H1 (cell line): ENCODE data around the gene CSGALNACT2. TPM values are rescaled to one million over a fixed set of nuclear protein-coding genes. Genes with fewer than 3 reads are reported as not detected.

Experiments
- CTCF ChIA-PET: fragments of 300-600 bp; sonication (Branson Sonifier 250); formaldehyde crosslinking; loops from one replicate; lab custom pipeline; 2021; ENCODE audit not compliant: partially characterized antibody; lab: Charles Lee
- POLR2A ChIA-PET: fragments of 300-600 bp; sonication (Branson Sonifier 250); formaldehyde crosslinking; loops from one replicate; lab custom pipeline; 2021; ENCODE audit warnings: inconsistent platforms; ENCODE audit not compliant: partially characterized antibody; lab: Charles Lee
- DNase-seq, 2 experiments: peaks; one replicate each; pipeline versions ENCODE4 v3.0.0 to v3.0.0-alpha.2; 2010 to 2022; ENCODE audit warnings: low spot score in 2 of 2, low read depth in 1 of 2, mixed read lengths in 1 of 2
- FAIRE-seq: peaks from 2 replicates; lab custom pipeline; 2011; peaks lifted over from hg19 to GRCh38; lab: Jason Lieb, UNC
- H2AFZ ChIP-seq: 2 replicates; pipeline ENCODE4 v1.8.1; 2012; ENCODE audit warnings: low read length, inconsistent platforms
- H2AK5ac ChIP-seq: 2 replicates; pipeline ENCODE4 v1.6.1; 2013; ENCODE audit warnings: low read depth, low read length
- H2BK120ac ChIP-seq: replicated peaks from 2 replicates; pipeline ENCODE3; 2013; ENCODE audit warnings: low read depth, low read length, inconsistent platforms
- H2BK12ac ChIP-seq: 2 replicates; pipeline ENCODE4 v1.6.1; 2013; ENCODE audit warnings: low read depth, low read length
- H2BK15ac ChIP-seq: 2 replicates; pipeline ENCODE4 v1.6.1; 2013; ENCODE audit warnings: low read length
- H2BK20ac ChIP-seq: 2 replicates; pipeline ENCODE4 v1.6.1; 2013; ENCODE audit warnings: low read length
- H2BK5ac ChIP-seq: 2 replicates; pipeline ENCODE4 v1.6.1; 2013; ENCODE audit warnings: low read depth, low read length
- H3K14ac ChIP-seq: 2 replicates; pipeline ENCODE4 v1.6.1; 2013; ENCODE audit warnings: inconsistent platforms; ENCODE audit not compliant: insufficient read length
- H3K18ac ChIP-seq: 2 replicates; pipeline ENCODE4 v1.6.1; 2013; ENCODE audit warnings: low read length; ENCODE audit errors: extremely low read depth
- H3K23ac ChIP-seq: 2 replicates; pipeline ENCODE4 v1.6.1; 2013; ENCODE audit warnings: inconsistent platforms; ENCODE audit not compliant: insufficient read length
- H3K23me2 ChIP-seq: 2 replicates; pipeline ENCODE4 v1.6.1; 2013; ENCODE audit warnings: low read depth, low read length
- H3K27ac ChIP-seq: 2 replicates; pipeline ENCODE4 v1.6.1; 2011; ENCODE audit warnings: low read depth, low read length, inconsistent platforms
- H3K27me3 ChIP-seq, 4 experiments: replicated peaks in 1 of 4; 1 replicate in 1 of 4; 2 replicates in 3 of 4; pipeline versions ENCODE4 v1.6.1 to v1.8.1; 2011 to 2013; ENCODE audit warnings: low read length in 3 of 4, mild to moderate bottlenecking in 3 of 4, inconsistent platforms in 2 of 4, mixed read lengths in 2 of 4, moderate library complexity in 1 of 4; ENCODE audit not compliant: control insufficient read depth in 3 of 4, insufficient read depth in 3 of 4; ENCODE audit errors: extremely low read depth in 1 of 4
- H3K36me3 ChIP-seq, 4 experiments: 2 replicates each; pipeline versions ENCODE4 v1.6.1 to v1.8.1; 2011 to 2013; ENCODE audit warnings: mild to moderate bottlenecking in 4 of 4, low read length in 3 of 4, moderate library complexity in 2 of 4, control low read depth in 1 of 4, inconsistent platforms in 1 of 4; ENCODE audit not compliant: insufficient read depth in 4 of 4, control insufficient read depth in 2 of 4
- H3K4ac ChIP-seq: replicated peaks from 2 replicates; pipeline ENCODE3; 2013; ENCODE audit warnings: low read length, low read depth, mixed read lengths, inconsistent platforms; ENCODE audit not compliant: insufficient read length
- H3K4me1 ChIP-seq, 4 experiments: replicated peaks in 1 of 4; 1 replicate in 1 of 4; 2 replicates in 3 of 4; pipeline versions ENCODE4 v1.6.1 to v1.8.1; 2011 to 2013; ENCODE audit warnings: low read length in 3 of 4, inconsistent platforms in 2 of 4, mixed read lengths in 1 of 4; ENCODE audit not compliant: insufficient read depth in 4 of 4, control insufficient read depth in 3 of 4
- H3K4me2 ChIP-seq, 2 experiments: 2 replicates each; pipeline versions ENCODE4 v1.6.1 to v1.8.1; 2011 to 2013; ENCODE audit warnings: low read depth in 2 of 2, low read length in 2 of 2, control low read depth in 1 of 2, inconsistent platforms in 1 of 2, mild to moderate bottlenecking in 1 of 2; ENCODE audit not compliant: insufficient read depth in 1 of 2
- H3K4me3 ChIP-seq, 4 experiments: fragments of 200-600, 300-600 bp in 1 of 4; sonication (generic), shearing (Covaris generic), sonication (Bioruptor Twin) in 1 of 4; 2 replicates each; pipeline versions ENCODE4 v1.5.1 to v1.8.1; 2011 to 2016; ENCODE audit warnings: low read length in 4 of 4, low read depth in 3 of 4, control low read depth in 2 of 4, inconsistent platforms in 2 of 4, mild to moderate bottlenecking in 2 of 4, mixed read lengths in 1 of 4, moderate library complexity in 1 of 4; ENCODE audit not compliant: insufficient read depth in 2 of 4; ENCODE audit errors: extremely low read depth in 1 of 4
- H3K56ac ChIP-seq: replicated peaks from 2 replicates; pipeline ENCODE3; 2013; ENCODE audit warnings: low read depth, mild to moderate bottlenecking, mixed read lengths, low read length, inconsistent platforms; ENCODE audit not compliant: insufficient read length
- H3K79me1 ChIP-seq: 2 replicates; pipeline ENCODE4 v1.6.1; 2013; ENCODE audit warnings: low read depth, low read length, control low read depth
- H3K79me2 ChIP-seq, 2 experiments: 2 replicates each; pipeline versions ENCODE4 v1.6.1 to v1.8.1; 2012 to 2013; ENCODE audit warnings: low read length in 2 of 2, mild to moderate bottlenecking in 2 of 2, inconsistent platforms in 1 of 2; ENCODE audit not compliant: insufficient read depth in 2 of 2, control insufficient read depth in 1 of 2
- H3K9ac ChIP-seq, 4 experiments: replicated peaks in 1 of 4; 1 replicate in 1 of 4; 2 replicates in 3 of 4; pipeline versions ENCODE4 v1.6.1 to v1.8.1; 2011 to 2013; ENCODE audit warnings: low read depth in 3 of 4, low read length in 3 of 4, control low read depth in 2 of 4, mild to moderate bottlenecking in 2 of 4, moderate library complexity in 2 of 4, inconsistent platforms in 1 of 4; ENCODE audit errors: extremely low read depth in 1 of 4
- H3K9me3 ChIP-seq, 2 experiments: 2 replicates each; pipeline versions ENCODE4 v1.6.1 to v1.8.1; 2012 to 2013; ENCODE audit warnings: mild to moderate bottlenecking in 2 of 2, moderate library complexity in 2 of 2, control low read depth in 1 of 2, inconsistent platforms in 1 of 2, low read depth in 1 of 2, low read length in 1 of 2, mixed read lengths in 1 of 2; ENCODE audit not compliant: insufficient read depth in 2 of 2
- H4K20me1 ChIP-seq, 2 experiments: replicated peaks in 1 of 2; 2 replicates each; pipeline versions ENCODE3 to v1.8.1; 2011 to 2013; ENCODE audit warnings: inconsistent platforms in 2 of 2, low read length in 2 of 2, mild to moderate bottlenecking in 1 of 2; ENCODE audit not compliant: insufficient read depth in 2 of 2, control insufficient read depth in 1 of 2
- H4K5ac ChIP-seq: 2 replicates; pipeline ENCODE4 v1.6.1; 2013; ENCODE audit warnings: low read length, low read depth, mixed read lengths, inconsistent platforms; ENCODE audit not compliant: insufficient read length
- H4K8ac ChIP-seq: 2 replicates; pipeline ENCODE4 v1.8.0; 2013; ENCODE audit warnings: mild to moderate bottlenecking, moderate library complexity, low read length, inconsistent platforms; ENCODE audit not compliant: insufficient read depth; ENCODE audit errors: extremely low read depth
- H4K91ac ChIP-seq: replicated peaks from 2 replicates; pipeline ENCODE3; 2013; ENCODE audit warnings: low read length, mixed read lengths, inconsistent platforms; ENCODE audit not compliant: insufficient read length
- CHD2 ChIP-seq: IDR thresholded peaks from 2 replicates; pipeline ENCODE4 v1.6.1; 2012; ENCODE audit warnings: low read length, improper control_type of control experiment
- CTBP2 ChIP-seq: IDR thresholded peaks from 2 replicates; pipeline ENCODE4 v1.7.0; 2011; ENCODE audit warnings: borderline replicate concordance, mild to moderate bottlenecking, moderate library complexity, mixed read lengths, low read length; ENCODE audit not compliant: insufficient read depth, insufficient read length
- EGR1 ChIP-seq: IDR thresholded peaks from 2 replicates; pipeline ENCODE4 v1.6.1; 2011; ENCODE audit warnings: low read depth, low read length, borderline replicate concordance
- EZH2 ChIP-seq: fragments of 200-600 bp; sonication (generic); IDR thresholded peaks from 2 replicates; pipeline ENCODE4 v1.7.1; 2012; ENCODE audit warnings: low read depth, mild to moderate bottlenecking, moderate library complexity, low read length, inconsistent platforms; ENCODE audit not compliant: severe bottlenecking
- GABPA ChIP-seq: IDR thresholded peaks from 2 replicates; pipeline ENCODE4 v1.6.1; 2011; ENCODE audit warnings: mild to moderate bottlenecking, low read length, moderate library complexity, borderline replicate concordance; ENCODE audit not compliant: insufficient read depth
- JUND ChIP-seq: IDR thresholded peaks from 2 replicates; pipeline ENCODE4 v1.6.1; 2011; ENCODE audit warnings: mild to moderate bottlenecking, improper control_type of control experiment, low read length
- KDM4A ChIP-seq: IDR thresholded peaks from one replicate; pipeline ENCODE4 v1.7.1; 2012; ENCODE audit warnings: low read depth, mild to moderate bottlenecking, moderate library complexity, low read length, inconsistent platforms; ENCODE audit not compliant: severe bottlenecking
- RBBP5 ChIP-seq: IDR thresholded peaks from 2 replicates; pipeline ENCODE4 v1.7.1; 2012; ENCODE audit warnings: low read depth, mild to moderate bottlenecking, inconsistent platforms, low read length, moderate library complexity, borderline replicate concordance
- RXRA ChIP-seq: IDR thresholded peaks from 2 replicates; pipeline ENCODE4 v1.6.1; 2011; ENCODE audit warnings: low read depth, mild to moderate bottlenecking, low read length, moderate library complexity; ENCODE audit not compliant: insufficient read depth
- TBP ChIP-seq: IDR thresholded peaks from 2 replicates; pipeline ENCODE4 v1.6.1; 2011; ENCODE audit warnings: low read depth, low read length, improper control_type of control experiment
- YY1 ChIP-seq: IDR thresholded peaks from 2 replicates; pipeline ENCODE4 v1.6.1; 2011; ENCODE audit warnings: low read depth, mild to moderate bottlenecking, low read length
- WGBS, 2 experiments: shearing (Covaris generic) in 1 of 2; methylation state at CpG; one replicate each; pipeline versions ENCODE4 v1.1.6 to v1.1.7; 2013 to 2015; ENCODE audit warnings: low lambda C conversion rate in 2 of 2, mixed read lengths in 2 of 2, inconsistent platforms in 1 of 2, low coverage in 1 of 2, missing lambda C conversion rate in 1 of 2; ENCODE audit not compliant: insufficient replicate concordance in 2 of 2, insufficient coverage in 1 of 2, insufficient read length in 1 of 2; ENCODE audit errors: extremely low coverage in 1 of 2, missing lambda C conversion rate in 1 of 2; 5-methylcytosine and 5-hydroxymethylcytosine counted together
- polyA plus RNA-seq, 7 experiments: library from polyadenylated mRNA; depleted of rRNA in 3 of 7; stranded (reverse) in 5 of 7; unstranded in 2 of 7; fragments of >200 nt in 5 of 7; fragments of 200-250 nt in 2 of 7; gene quantifications; 1 replicate in 5 of 7; 2 replicates in 1 of 7; 4 replicates in 1 of 7; pipeline versions ENCODE4 v1.2.1 to v1.2.3, GENCODE V29; 2011 to 2013; ENCODE audit warnings: missing spikeins in 2 of 7, mixed read lengths in 2 of 7
- total RNA-seq: library from RNA; stranded (reverse); fragmentation: NEBNext Ultra II Directional; extraction: Animal tissue kit (Norgen Biotek cat#: 25700); gene quantifications from 2 replicates; pipeline ENCODE4 v1.2.1, GENCODE V29; 2021
- TF ChIP-seq, protein P1 (sequence below), 3 experiments: IDR thresholded peaks; 1 replicate in 2 of 3; 2 replicates in 1 of 3; pipeline versions ENCODE4 v1.5.1 to v1.6.1; 2011; ENCODE audit warnings: low read length in 3 of 3, mild to moderate bottlenecking in 3 of 3, inconsistent platforms in 2 of 3, low read depth in 1 of 3, moderate library complexity in 1 of 3; ENCODE audit not compliant: insufficient read depth in 1 of 3; ENCODE audit errors: control extremely low read depth in 1 of 3

CSGALNACT2 gene
- total and polyA plus RNA-seq, 2 of the 8 experiments (the other 6 are each of a cell fraction or from before 2014, with no cell fraction given): 2.6 to 5.3 TPM

DNA sequence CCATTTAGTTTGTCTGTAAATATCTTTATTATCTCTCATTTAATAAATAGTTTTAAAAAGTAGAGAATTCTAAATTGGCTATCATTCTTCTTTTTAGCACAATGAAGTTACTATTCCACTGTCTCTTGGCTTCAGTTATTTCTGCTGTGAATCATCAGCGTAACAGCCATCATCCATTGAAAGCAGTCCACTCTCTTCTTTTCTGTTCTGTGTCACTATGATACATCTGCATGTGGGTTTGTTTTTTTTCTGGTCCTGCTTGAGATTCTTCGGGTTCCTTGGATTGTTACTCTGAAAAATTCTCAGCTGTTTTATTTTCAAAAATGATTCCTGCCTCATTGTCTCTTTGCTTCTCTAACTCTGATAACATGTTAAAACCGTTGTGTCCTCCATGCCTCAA, 52.5 kb downstream of the CSGALNACT2 start:
- Histone ChIP-seq H3K79me1 (no peaks in the 10 kb centered on the region), H3K14ac (no peak overlapping the region), H3K9ac (no peak overlapping the region), H4K8ac (no peak overlapping the region), H3K27me3 (no peaks in the 10 kb centered on the region), H2BK120ac (no peak overlapping the region), H3K56ac (no peak overlapping the region), H3K23ac (no peak overlapping the region), H3K23me2 (no peaks in the 10 kb centered on the region), H3K4me1 (peaks cover 0 to 3% (median 0%) of the 10 kb centered on the region in 4 experiments; a peak in 2 of 7 replicates), H4K91ac (no peak overlapping the region), H2BK5ac (no peak overlapping the region), H3K4me2 (no peak overlapping the region), H2BK20ac (no peak overlapping the region), H2AFZ (no peak overlapping the region), H4K20me1 (no peaks in the 10 kb centered on the region), H4K5ac (no peak overlapping the region), H2AK5ac (no peak overlapping the region), H2BK15ac (no peak overlapping the region), H3K18ac (no peak overlapping the region), H2BK12ac (no peak overlapping the region), H3K27ac (no peak overlapping the region), H3K36me3 (peaks cover 0 to 5% (median 0%) of the 10 kb centered on the region in 4 experiments; a peak in 2 of 8 replicates), H3K79me2 (no peaks in the 10 kb centered on the region), H3K4ac (no peak overlapping the region), H3K4me3 (no peak overlapping the region), H3K9me3 (no peaks in the 10 kb centered on the region)
- 91% methylated on average over 3 of the region's 3 CpGs; no CpG with 5 or more reads in 1 of the 2 experiments for WGBS, 2 experiments
- ChIA-PET POLR2A (no interaction called here), CTCF (interaction anchor here (1.3 to 1.5 kb wide), 3 partner anchors 11 to 14 kb away, joined by 4 to 5 read pairs (median 4); no protein-coding TSS in a partner anchor)
- no peak for FAIRE-seq
- DNase-seq: no peak
- no peak for TF ChIP-seq CHD2
- no peak for TF ChIP-seq CTBP2
- no peak for TF ChIP-seq KDM4A
- TF ChIP-seq RBBP5: no peak
- no peak for TF ChIP-seq EZH2
- no peak for TF ChIP-seq RXRA
- TF ChIP-seq, protein P1, sequence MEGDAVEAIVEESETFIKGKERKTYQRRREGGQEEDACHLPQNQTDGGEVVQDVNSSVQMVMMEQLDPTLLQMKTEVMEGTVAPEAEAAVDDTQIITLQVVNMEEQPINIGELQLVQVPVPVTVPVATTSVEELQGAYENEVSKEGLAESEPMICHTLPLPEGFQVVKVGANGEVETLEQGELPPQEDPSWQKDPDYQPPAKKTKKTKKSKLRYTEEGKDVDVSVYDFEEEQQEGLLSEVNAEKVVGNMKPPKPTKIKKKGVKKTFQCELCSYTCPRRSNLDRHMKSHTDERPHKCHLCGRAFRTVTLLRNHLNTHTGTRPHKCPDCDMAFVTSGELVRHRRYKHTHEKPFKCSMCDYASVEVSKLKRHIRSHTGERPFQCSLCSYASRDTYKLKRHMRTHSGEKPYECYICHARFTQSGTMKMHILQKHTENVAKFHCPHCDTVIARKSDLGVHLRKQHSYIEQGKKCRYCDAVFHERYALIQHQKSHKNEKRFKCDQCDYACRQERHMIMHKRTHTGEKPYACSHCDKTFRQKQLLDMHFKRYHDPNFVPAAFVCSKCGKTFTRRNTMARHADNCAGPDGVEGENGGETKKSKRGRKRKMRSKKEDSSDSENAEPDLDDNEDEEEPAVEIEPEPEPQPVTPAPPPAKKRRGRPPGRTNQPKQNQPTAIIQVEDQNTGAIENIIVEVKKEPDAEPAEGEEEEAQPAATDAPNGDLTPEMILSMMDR (IDR thresholded peaks at IDR 0.05; ENCODE audit: control extremely low read depth in 1 of 3, insufficient read depth in 1 of 3, low read depth in 1 of 3, low read length in 3 of 3): no peak
- no peak for TF ChIP-seq GABPA
- no peak for TF ChIP-seq EGR1
- TF ChIP-seq YY1: no peak
- TF ChIP-seq JUND: no peak
- TF ChIP-seq TBP: no peak
